GM23338 (cell line): ENCODE data around the gene CACHD1. TPM values are rescaled to one million over a fixed set of nuclear protein-coding genes. Genes with fewer than 3 reads are reported as not detected.

Experiments used
- ATAC-seq: fragments of 200-7000 bp; cut with Tn5 transposase; 3 replicates; pipeline ENCODE4 v1.9.1; 2020
- DNase-seq: peaks from one replicate; pipeline ENCODE4 v3.0.0-alpha.2; 2015; ENCODE audit warnings: low spot score
- H2AFZ ChIP-seq: fragments of 200-600 bp; sonication (generic); 2 replicates; pipeline ENCODE4 v1.8.0; 2016; ENCODE audit warnings: antibody characterized with exemption, mild to moderate bottlenecking, moderate library complexity
- H3F3A ChIP-seq: fragments of 200-600 bp; sonication (generic); replicated peaks from 2 replicates; pipeline ENCODE4 v1.8.0; 2017; ENCODE audit warnings: antibody characterized with exemption, mixed run types, low read depth
- H3K27ac ChIP-seq: fragments of 200-600 bp; sonication (generic); 2 replicates; pipeline ENCODE4 v1.6.1; 2016; ENCODE audit warnings: low read depth
- H3K27me3 ChIP-seq: fragments of 200-600 bp; sonication (generic); 2 replicates; pipeline ENCODE4 v1.8.0; 2016; ENCODE audit warnings: mild to moderate bottlenecking, mixed run types, moderate library complexity; ENCODE audit not compliant: insufficient read depth
- H3K36me3 ChIP-seq: fragments of 200-600 bp; sonication (generic); 2 replicates; pipeline ENCODE4 v1.8.0; 2016; ENCODE audit warnings: mild to moderate bottlenecking; ENCODE audit not compliant: insufficient read depth
- H3K4me1 ChIP-seq: fragments of 200-600 bp; sonication (generic); 2 replicates; pipeline ENCODE4 v1.8.0; 2016; ENCODE audit warnings: mild to moderate bottlenecking, moderate library complexity; ENCODE audit not compliant: insufficient read depth
- H3K4me2 ChIP-seq: fragments of 200-600 bp; sonication (generic); 2 replicates; pipeline ENCODE4 v1.7.1; 2017; ENCODE audit warnings: mixed run types
- H3K4me3 ChIP-seq: fragments of 200-600 bp; sonication (generic); 2 replicates; pipeline ENCODE4 v1.6.1; 2016; ENCODE audit warnings: mixed run types
- H3K79me2 ChIP-seq: fragments of 200-600 bp; sonication (generic); replicated peaks from 2 replicates; pipeline ENCODE4 v1.8.0; 2017; ENCODE audit warnings: mild to moderate bottlenecking; ENCODE audit not compliant: insufficient read depth
- H3K9me2 ChIP-seq: fragments of 200-600 bp; sonication (generic); 2 replicates; pipeline ENCODE4 v1.8.0; 2017; ENCODE audit not compliant: insufficient read depth
- H4K20me1 ChIP-seq: fragments of 200-600 bp; sonication (generic); replicated peaks from 2 replicates; pipeline ENCODE4 v1.8.0; 2017; ENCODE audit warnings: mild to moderate bottlenecking; ENCODE audit not compliant: insufficient read depth
- H3K27ac Mint-ChIP-seq: 2 replicates; pipeline ENCODE4 v1.8.0; 2020; ENCODE audit warnings: inconsistent platforms, mild to moderate bottlenecking, moderate library complexity, mixed read lengths
- H3K27me3 Mint-ChIP-seq: 3 replicates; pipeline ENCODE4 v1.8.0; 2022; ENCODE audit warnings: low read depth, mild to moderate bottlenecking, moderate library complexity, mixed read lengths, inconsistent platforms; ENCODE audit not compliant: insufficient read depth, poor library complexity
- H3K36me3 Mint-ChIP-seq: 3 replicates; pipeline ENCODE4 v1.8.0; 2021; ENCODE audit warnings: low read depth, mild to moderate bottlenecking, inconsistent platforms, moderate library complexity, mixed read lengths
- H3K4me1 Mint-ChIP-seq: 3 replicates; pipeline ENCODE4 v1.8.0; 2020; ENCODE audit warnings: mild to moderate bottlenecking, inconsistent platforms, mixed read lengths
- H3K4me3 Mint-ChIP-seq: 3 replicates; pipeline ENCODE4 v1.8.0; 2021; ENCODE audit warnings: moderate library complexity, mild to moderate bottlenecking, inconsistent platforms, mixed read lengths
- H3K9me3 Mint-ChIP-seq: 3 replicates; pipeline ENCODE4 v1.8.0; 2020; ENCODE audit warnings: moderate library complexity, mild to moderate bottlenecking, inconsistent platforms, mixed read lengths
- ETS1 ChIP-seq: IDR thresholded peaks from 2 replicates; pipeline ENCODE4 v1.6.1; 2016; ENCODE audit warnings: antibody characterized with exemption
- EZH2 ChIP-seq: fragments of 200-600 bp; sonication (generic); IDR thresholded peaks from one replicate; pipeline ENCODE4 v1.8.0; 2017; ENCODE audit warnings: antibody characterized with exemption, mild to moderate bottlenecking, low read depth; ENCODE audit not compliant: unreplicated experiment
- EZH2phosphoT487 ChIP-seq: fragments of 200-600 bp; sonication (generic); IDR thresholded peaks from one replicate; pipeline ENCODE4 v1.8.1; 2018; ENCODE audit warnings: antibody characterized with exemption; ENCODE audit not compliant: unreplicated experiment
- JUNB ChIP-seq: IDR thresholded peaks from one replicate; pipeline ENCODE4 v1.6.1; 2016; ENCODE audit warnings: antibody characterized with exemption; ENCODE audit not compliant: unreplicated experiment
- POLR2AphosphoS5 ChIP-seq: IDR thresholded peaks from 2 replicates; pipeline ENCODE4 v1.6.1; 2016; ENCODE audit warnings: antibody characterized with exemption, low read depth
- REST ChIP-seq: IDR thresholded peaks from one replicate; pipeline ENCODE4 v1.6.1; 2018; ENCODE audit warnings: antibody characterized with exemption; ENCODE audit not compliant: unreplicated experiment
- STAT1 ChIP-seq: IDR thresholded peaks from one replicate; pipeline ENCODE4 v1.6.1; 2016; ENCODE audit warnings: antibody characterized with exemption; ENCODE audit not compliant: unreplicated experiment
- ZNF114 ChIP-seq: fragments of 250-450 bp; sonication (Bioruptor Pico); IDR thresholded peaks from 2 replicates; pipeline ENCODE4 v1.5.0; 2020; ENCODE audit warnings: mild to moderate bottlenecking, moderate library complexity
- ZNF462 ChIP-seq: fragments of 250-450 bp; sonication (Bioruptor Pico); IDR thresholded peaks from 2 replicates; pipeline ENCODE4 v1.5.0; 2020; ENCODE audit warnings: mild to moderate bottlenecking, moderate library complexity
- polyA plus RNA-seq: library from polyadenylated mRNA; unstranded; fragments of >200 nt; fragmentation: Nextera tagmentation; extraction: Ambion mirVana; gene quantifications from 2 replicates; pipeline ENCODE4 v1.2.1, GENCODE V29; 2016
- total RNA-seq: library from RNA; depleted of rRNA; stranded (reverse); fragments of >200 nt; shearing (Covaris generic); gene quantifications from 2 replicates; pipeline ENCODE4 v1.2.3, GENCODE V29; 2014

Gene CACHD1
- total and polyA plus RNA-seq, 2 experiments from 2014 or later, result 12.6 to 43.7 TPM

- Histone ChIP-seq H3K27ac (no peak overlapping the region), H3K4me2 (peak overlapping the region; percentile 84), H3K9me2 (no peaks in the 10 kb centered on the region), H3K79me2 (peaks cover 39% of the 10 kb centered on the region), H2AFZ (no peak overlapping the region), H3F3A (no peaks in the 10 kb centered on the region), H4K20me1 (0 out of 2 replicates have a peak, but pooled peaks cover 3% of the 10 kb centered on the region), H3K4me1 (peaks cover 29% of the 10 kb centered on the region), H3K36me3 (no peaks in the 10 kb centered on the region), H3K27me3 (peaks cover 32% of the 10 kb centered on the region), H3K4me3 (peak overlapping the region; percentile 63)
- peak; percentile 55 for DNase-seq
- Mint-ChIP-seq H3K4me3 (peak overlapping the region; percentile 88), H3K36me3 (peaks cover 15% of the 10 kb centered on the region), H3K27me3 (peaks cover 26% of the 10 kb centered on the region), H3K4me1 (peaks cover 41% of the 10 kb centered on the region), H3K27ac (peak overlapping the region; percentile 43; the same call in 1 of the 2 replicates), H3K9me3 (no peaks in the 10 kb centered on the region)
- TF ChIP-seq REST (no peak), ETS1 (no peak), JUNB (no peak), STAT1 (no peak), ZNF114 (CRISPR knock-in tag) (no peak), EZH2 (no peak), POLR2AphosphoS5 (no peak), EZH2phosphoT487 (no peak)
- ATAC-seq, result peak; percentile 4
Observed at GRCh38 chr1:64470665-64471217, 812 bp downstream of the CACHD1 start.

- peaks cover 15% of the 10 kb centered on the region for H3K36me3 Mint-ChIP-seq
- H3K4me3 ChIP-seq, result peak overlapping the region; percentile 63
- H4K20me1 ChIP-seq, result 0 out of 2 replicates have a peak, but pooled peaks cover 3% of the 10 kb centered on the region
- H3K4me2 ChIP-seq, result peak overlapping the region; percentile 84
- H3K27ac Mint-ChIP-seq, result peak overlapping the region; percentile 43; the same call in 1 of the 2 replicates
- peak overlapping the region; percentile 73 for H3K27ac ChIP-seq
- H3K36me3 ChIP-seq, result no peaks in the 10 kb centered on the region
- H3K9me3 Mint-ChIP-seq, result no peaks in the 10 kb centered on the region
- ATAC-seq (peak; percentile 16), DNase-seq (peak; percentile 72)
- peaks cover 31% of the 10 kb centered on the region for H3K27me3 ChIP-seq
- no peak overlapping the region for H2AFZ ChIP-seq
- H3K9me2 ChIP-seq, result no peaks in the 10 kb centered on the region
- H3K79me2 ChIP-seq, result peaks cover 46% of the 10 kb centered on the region
- H3F3A ChIP-seq, result no peaks in the 10 kb centered on the region
- H3K27me3 Mint-ChIP-seq, result peaks cover 26% of the 10 kb centered on the region
- peak overlapping the region; percentile 88 for H3K4me3 Mint-ChIP-seq
- H3K4me1 ChIP-seq, result peaks cover 36% of the 10 kb centered on the region
- peaks cover 48% of the 10 kb centered on the region for H3K4me1 Mint-ChIP-seq
- TF ChIP-seq STAT1, result no peak
- 0 out of 2 replicates have a peak, but pooled peaks have one; percentile 28 for TF ChIP-seq POLR2AphosphoS5
- no peak for TF ChIP-seq ZNF462 (CRISPR knock-in tag)
Observed at GRCh38 chr1:64471218-64472039, 1.5 kb downstream of the CACHD1 start.
